NCI-H2227 treated with DMSO at 0.1 percent for 48 hours (cell line): ENCODE measurements around the gene DLG4.

Experiments used
- DNase-seq: peaks from one replicate; lab custom pipeline; 2025; lab: John Stamatoyannopoulos, UW

The DLG4 gene

GRCh38 chr17:7229504-7229903, 9.9 kb upstream of the DLG4 start:
- no peak for DNase-seq

- no peak for DNase-seq
These were observed 9.3 kb upstream of the DLG4 start for GRCh38 chr17:7228920-7229319.

- no peak for DNase-seq
These were observed 7.4 kb upstream of the DLG4 start for GRCh38 chr17:7226721-7227710.

GRCh38 chr17:7225711-7226331, 6.2 kb upstream of the DLG4 start:
- DNase-seq, result no peak

GRCh38 chr17:7224661-7225111, 5.0 kb upstream of the DLG4 start:
- no peak for DNase-seq

GRCh38 chr17:7224110-7224509, 4.5 kb upstream of the DLG4 start:
- no peak for DNase-seq

GRCh38 chr17:7223375-7223774, 3.7 kb upstream of the DLG4 start:
- no peak for DNase-seq

- DNase-seq, result no peak
These were observed 3.3 kb upstream of the DLG4 start for GRCh38 chr17:7222972-7223292.

- no peak for DNase-seq
These were observed 2.7 kb upstream of the DLG4 start for GRCh38 chr17:7222093-7222971.

GRCh38 chr17:7221278-7222092, 1.8 kb upstream of the DLG4 start:
- no peak for DNase-seq

GRCh38 chr17:7220593-7221277, 1.1 kb upstream of the DLG4 start:
- no peak for DNase-seq

GRCh38 chr17:7219229-7219811, 316 bp downstream of the DLG4 start:
- DNase-seq, result no peak

- DNase-seq, result no peak
These were observed 878 bp downstream of the DLG4 start for GRCh38 chr17:7218758-7219157.

- no peak for DNase-seq
These were observed 1.5 kb downstream of the DLG4 start for GRCh38 chr17:7218166-7218565.

GRCh38 chr17:7217113-7217987, 2.3 kb downstream of the DLG4 start:
- peak; percentile 31 for DNase-seq

GRCh38 chr17:7216242-7217112, 3.2 kb downstream of the DLG4 start:
- no peak for DNase-seq

GRCh38 chr17:7215652-7216180, 3.9 kb downstream of the DLG4 start:
- no peak for DNase-seq

- DNase-seq, result no peak
These were observed 4.4 kb downstream of the DLG4 start for GRCh38 chr17:7215136-7215638.
